Gastrocnemius medialis (tissue), 4 donors: ENCODE measurements around the gene NOC4L.

Source experiments
- POLR2A ChIP-seq, 2 donors: fragments of 450-650 bp; IDR thresholded peaks; one replicate each; pipeline ENCODE4 v1.6.1; 2017; ENCODE audit warnings: antibody characterized with exemption in 2 of 2, mild to moderate bottlenecking in 2 of 2, moderate library complexity in 2 of 2
- TF ChIP-seq, protein P1 (sequence below), 5 experiments: fragments of 450-650 bp in 3 of 5; fragments of 200-600 bp in 2 of 5; sonication (generic) in 2 of 5; IDR thresholded peaks in 4 of 5; conservative IDR thresholded peaks in 1 of 5; 1 replicate in 4 of 5; 2 replicates in 1 of 5; pipeline ENCODE4 v1.5.1; 2016 to 2019; ENCODE audit warnings: antibody characterized with exemption in 5 of 5, mild to moderate bottlenecking in 3 of 5, moderate library complexity in 3 of 5

DNA sequence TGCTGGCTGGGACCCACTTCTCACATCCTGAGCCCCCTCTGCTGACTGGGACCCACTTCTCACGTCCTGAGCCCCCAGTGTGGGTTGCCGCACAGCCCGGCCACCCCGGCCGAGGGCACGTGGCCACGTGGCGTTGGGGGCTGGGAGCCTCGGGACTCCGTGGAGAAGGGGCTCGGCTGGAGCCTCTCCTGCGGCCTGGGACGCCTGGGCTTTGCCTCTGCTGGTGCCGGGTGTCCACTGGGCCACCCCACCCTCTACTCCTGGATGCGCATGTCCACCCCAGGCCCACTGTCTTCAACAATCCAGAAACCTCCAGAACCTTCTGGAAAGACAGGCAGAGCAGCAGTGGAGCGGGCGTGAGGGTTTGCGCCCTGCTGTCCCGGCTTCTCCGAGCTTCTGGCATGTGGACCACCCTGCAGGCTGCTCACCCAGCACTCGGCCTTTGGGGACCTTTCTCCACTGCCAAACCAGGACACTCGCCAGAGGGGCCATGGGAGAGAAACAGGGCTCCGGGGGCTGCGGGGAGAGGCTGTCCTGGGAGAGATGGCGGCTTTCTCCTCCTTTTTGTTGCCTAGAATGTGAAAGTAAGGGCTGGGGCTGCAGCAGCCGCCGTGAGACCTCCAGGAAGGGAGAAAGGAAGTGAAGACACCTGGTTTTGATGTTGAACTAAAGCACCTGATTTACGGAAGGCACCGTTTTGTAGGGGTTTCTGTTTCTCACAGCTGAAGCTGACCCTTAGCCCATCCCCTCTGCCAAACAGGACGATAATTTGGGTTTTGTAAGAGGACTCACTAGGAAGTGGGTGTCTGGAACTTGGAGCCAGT is 30.0 kb downstream of the NOC4L start:
- TF ChIP-seq, protein P1, sequence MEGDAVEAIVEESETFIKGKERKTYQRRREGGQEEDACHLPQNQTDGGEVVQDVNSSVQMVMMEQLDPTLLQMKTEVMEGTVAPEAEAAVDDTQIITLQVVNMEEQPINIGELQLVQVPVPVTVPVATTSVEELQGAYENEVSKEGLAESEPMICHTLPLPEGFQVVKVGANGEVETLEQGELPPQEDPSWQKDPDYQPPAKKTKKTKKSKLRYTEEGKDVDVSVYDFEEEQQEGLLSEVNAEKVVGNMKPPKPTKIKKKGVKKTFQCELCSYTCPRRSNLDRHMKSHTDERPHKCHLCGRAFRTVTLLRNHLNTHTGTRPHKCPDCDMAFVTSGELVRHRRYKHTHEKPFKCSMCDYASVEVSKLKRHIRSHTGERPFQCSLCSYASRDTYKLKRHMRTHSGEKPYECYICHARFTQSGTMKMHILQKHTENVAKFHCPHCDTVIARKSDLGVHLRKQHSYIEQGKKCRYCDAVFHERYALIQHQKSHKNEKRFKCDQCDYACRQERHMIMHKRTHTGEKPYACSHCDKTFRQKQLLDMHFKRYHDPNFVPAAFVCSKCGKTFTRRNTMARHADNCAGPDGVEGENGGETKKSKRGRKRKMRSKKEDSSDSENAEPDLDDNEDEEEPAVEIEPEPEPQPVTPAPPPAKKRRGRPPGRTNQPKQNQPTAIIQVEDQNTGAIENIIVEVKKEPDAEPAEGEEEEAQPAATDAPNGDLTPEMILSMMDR (IDR thresholded peaks at IDR 0.05 in 4 of 5, conservative IDR thresholded peaks at IDR 0.05 in 1 of 5) = no peak
- no peak for TF ChIP-seq POLR2A (IDR thresholded peaks at IDR 0.05)
